PFSK-1 (cell line): ENCODE results near the gene ZBTB22.

ENCODE experiments used
- POLR2AphosphoS5 ChIP-seq: IDR thresholded peaks from 2 replicates; pipeline ENCODE4 v1.6.1; 2012; ENCODE audit warnings: low read depth, mild to moderate bottlenecking, control low read depth, low read length, moderate library complexity
- REST ChIP-seq, 2 experiments: IDR thresholded peaks; 2 replicates each; pipeline versions ENCODE4 v1.6.1 to v1.8.0; 2011 to 2012; ENCODE audit warnings: low read depth in 2 of 2, low read length in 2 of 2, control low read depth in 1 of 2, inconsistent platforms in 1 of 2, mild to moderate bottlenecking in 1 of 2, moderate library complexity in 1 of 2; ENCODE audit not compliant: insufficient read depth in 1 of 2
- SIN3A ChIP-seq: IDR thresholded peaks from 2 replicates; pipeline ENCODE4 v1.6.1; 2012; ENCODE audit warnings: mild to moderate bottlenecking, low read length, moderate library complexity, borderline replicate concordance; ENCODE audit not compliant: insufficient read depth
- TAF1 ChIP-seq: IDR thresholded peaks from 2 replicates; pipeline ENCODE4 v1.6.1; 2012; ENCODE audit warnings: low read length, control low read depth, borderline replicate concordance; ENCODE audit not compliant: insufficient read depth

DNA sequence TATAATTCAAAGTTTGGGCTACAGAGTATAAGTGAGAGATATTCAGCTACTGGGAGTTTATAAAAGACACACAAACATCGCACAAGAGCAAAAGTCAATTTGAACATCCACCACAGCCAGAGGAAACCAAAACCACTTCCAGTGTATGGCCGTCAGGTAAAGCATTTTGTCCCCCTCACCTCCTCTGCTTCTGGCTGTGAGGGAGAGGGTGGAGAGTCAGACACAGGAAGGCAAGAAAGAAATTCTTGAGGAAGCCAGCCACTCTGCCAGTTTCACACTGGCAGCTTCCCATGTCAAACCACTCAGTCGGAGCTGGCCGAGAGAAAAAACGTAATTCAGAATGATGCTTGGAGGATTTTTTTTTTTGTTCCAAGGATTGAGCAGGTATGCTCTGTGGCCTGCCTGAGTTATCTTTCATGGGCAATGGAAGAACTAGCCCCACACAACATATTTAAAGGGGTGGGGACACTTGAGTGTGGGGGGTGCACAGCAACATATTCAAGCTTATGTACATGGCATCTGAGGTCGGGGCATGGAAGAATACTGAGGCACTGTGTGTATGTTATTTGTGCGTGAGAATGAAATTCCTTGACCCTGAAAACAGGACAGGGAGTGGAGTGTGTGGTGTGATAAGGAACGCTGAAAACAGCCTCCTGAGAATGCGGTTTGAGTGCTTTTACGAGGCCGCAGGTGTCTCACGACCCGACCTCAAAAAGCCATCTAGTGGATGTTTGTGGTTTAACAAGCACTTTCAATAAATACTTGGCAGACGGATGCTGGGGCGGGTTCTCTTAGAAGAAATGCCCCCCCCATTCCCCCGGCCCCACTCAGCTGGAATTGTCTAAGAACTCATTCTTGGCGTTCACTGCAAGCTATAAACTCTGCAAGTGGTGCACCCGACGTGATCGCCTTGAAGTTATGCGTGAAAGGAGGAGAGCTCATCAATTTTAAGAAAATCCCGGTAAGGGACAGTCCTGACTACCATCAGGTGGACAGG, 27.5 kb upstream of the ZBTB22 start:
- TF ChIP-seq REST (IDR thresholded peaks at IDR 0.05; ENCODE audit: insufficient read depth in 1 of 2, low read depth in 2 of 2, low read length in 2 of 2), result no peak
- TF ChIP-seq POLR2AphosphoS5, result no peak
- no peak for TF ChIP-seq SIN3A
- no peak for TF ChIP-seq TAF1
